Brain pericyte (primary cell): ENCODE results near the gene TARS1.

Experiments used
- DNase-seq: peaks from one replicate; pipeline ENCODE4 v3.0.0-alpha.2; 2012; ENCODE audit warnings: low read depth, low spot score

Gene TARS1

DNA sequence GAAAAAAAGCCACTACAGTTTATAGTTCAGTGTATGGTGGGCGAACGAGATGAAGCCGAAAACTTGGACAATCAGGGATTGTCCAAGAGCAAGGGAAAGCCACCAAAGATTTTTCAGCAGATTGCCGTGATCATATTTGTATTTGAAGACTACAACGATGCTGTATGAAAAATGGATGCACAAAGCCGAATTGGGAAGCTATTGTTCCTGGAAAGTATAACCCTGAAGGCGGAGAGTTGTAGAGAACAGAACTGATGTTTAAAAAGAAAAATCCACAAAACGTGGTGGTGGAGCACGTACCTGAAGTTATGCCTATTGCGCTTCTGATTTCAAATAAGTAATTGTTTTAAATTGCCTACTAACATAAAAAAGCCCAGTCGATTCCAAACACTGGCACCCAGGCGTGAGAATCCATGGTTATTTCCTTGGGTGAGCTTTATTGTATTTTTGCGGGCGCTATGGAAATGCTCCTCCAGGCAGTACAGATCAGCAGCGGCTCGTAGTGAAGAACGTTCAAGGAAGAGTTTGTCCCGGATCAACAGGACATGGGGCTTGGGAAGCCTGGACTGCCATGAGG, 772 bp upstream of the TARS1 start:
- DNase-seq = no peak

- DNase-seq = peak; percentile 7
Observed at GRCh38 chr5:33441241-33442177, 744 bp downstream of the TARS1 start.

DNA sequence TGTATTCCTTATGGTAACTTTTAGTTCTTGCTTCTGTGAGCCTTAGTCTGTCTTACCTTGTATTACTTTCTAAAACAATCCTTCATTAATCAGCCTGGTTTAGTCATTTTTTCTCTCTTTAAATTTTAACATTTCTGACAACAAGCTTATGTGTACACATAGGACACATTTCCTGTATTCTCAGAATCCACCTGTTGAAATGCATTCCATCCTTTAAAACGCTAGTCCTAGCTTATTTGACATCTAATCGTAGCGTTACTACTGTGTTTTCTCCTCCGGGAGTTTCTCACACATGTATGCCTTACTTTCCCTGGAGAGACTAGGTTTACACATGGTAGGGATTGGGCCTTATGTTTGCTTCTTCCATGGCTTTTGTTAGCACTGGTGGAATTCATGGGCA, 3.8 kb downstream of the TARS1 start:
- no peak for DNase-seq

- no peak for DNase-seq
Observed at GRCh38 chr5:33445798-33446197, 5.0 kb downstream of the TARS1 start.

DNA sequence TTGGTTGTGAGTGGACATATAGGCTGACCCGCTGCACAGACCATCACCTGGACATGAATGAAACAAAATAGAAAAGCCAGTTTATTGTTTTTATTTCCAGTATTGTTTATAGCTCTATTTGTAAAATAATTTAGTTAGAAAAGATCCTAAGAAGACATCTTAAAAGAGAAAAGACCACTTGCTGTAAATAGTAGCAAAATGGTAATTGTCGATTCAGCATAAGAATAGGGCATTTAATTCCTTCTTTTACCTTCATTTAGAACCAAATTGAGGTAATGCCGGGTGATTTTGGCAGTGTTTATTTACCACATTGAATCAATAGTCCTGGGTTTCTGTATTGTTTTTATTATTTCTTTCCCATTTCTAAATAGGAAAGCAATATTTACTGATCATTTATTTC, 7.4 kb downstream of the TARS1 start:
- DNase-seq = no peak

DNA sequence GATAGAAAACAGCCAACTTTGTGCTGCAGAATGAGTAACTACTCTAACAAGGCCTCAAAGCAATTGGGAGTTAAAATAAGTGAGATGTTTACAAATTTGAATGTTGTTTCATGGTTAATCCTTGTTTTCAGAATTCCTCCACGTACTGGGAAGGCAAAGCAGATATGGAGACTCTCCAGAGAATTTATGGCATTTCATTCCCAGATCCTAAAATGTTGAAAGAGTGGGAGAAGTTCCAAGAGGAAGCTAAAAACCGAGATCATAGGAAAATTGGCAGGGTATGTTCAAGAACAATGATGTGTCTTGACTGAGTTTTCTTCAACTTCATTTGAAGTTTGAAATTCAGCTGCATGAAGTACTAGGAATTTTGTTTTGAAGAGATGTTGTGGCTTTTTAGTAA, 16.4 kb downstream of the TARS1 start:
- DNase-seq = no peak

- DNase-seq = no peak
Observed at GRCh38 chr5:33457817-33458216, 17.1 kb downstream of the TARS1 start.

DNA sequence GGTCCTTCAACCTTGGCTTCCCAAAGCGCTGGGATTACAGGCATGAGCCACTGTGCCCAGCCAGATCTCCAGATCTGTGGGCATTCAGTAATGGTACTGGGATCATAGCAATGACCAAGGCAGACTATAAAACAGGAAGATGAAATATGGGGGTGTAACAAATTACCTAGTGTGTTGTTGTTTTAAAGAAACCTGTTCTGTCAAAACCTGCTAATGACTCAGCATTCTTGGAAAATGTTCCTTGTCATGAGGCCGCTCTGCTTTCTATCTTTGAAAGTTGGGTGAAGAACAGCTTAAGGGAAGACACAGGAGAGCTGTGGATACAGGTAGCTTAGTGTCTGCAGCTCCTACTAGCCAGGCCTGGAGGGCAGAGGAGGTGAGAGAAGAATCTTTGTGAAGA, 19.4 kb downstream of the TARS1 start:
- no peak for DNase-seq

- DNase-seq = no peak
Observed at GRCh38 chr5:33462456-33462855, 21.7 kb downstream of the TARS1 start.

GRCh38 chr5:33465120-33465519, 24.4 kb downstream of the TARS1 start:
- DNase-seq = no peak

DNA sequence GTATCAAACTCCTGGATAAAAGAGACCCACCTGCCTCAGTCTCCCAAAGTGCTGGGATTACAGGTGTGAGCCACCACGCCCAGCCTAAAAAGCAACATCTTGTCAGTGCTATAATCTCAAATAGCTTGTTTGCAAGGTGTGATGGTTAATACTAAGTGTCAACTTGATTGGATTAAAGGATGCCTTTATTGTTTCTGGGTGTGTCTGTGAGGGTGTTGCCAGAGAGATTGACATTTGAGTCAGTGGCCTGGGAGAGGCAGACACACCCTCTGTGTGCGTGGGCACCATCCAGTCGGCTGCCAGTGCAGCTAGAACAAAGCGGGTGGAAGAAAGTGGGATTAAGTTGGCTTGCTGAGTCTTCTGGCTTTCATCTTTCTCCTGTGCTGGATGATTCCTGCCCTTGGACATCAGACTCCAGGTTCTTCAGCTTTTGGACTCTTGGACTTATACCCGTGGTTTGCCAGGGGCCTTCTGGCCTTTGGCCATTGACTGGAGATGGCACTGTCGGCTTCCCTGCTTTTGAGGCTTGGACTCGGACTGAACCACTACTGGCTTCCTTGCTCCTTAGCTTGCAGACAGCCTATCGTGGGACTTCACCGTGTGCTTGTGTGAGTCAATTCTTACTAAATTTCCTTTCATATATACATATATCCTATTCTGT, 28.1 kb downstream of the TARS1 start:
- DNase-seq = no peak

DNA sequence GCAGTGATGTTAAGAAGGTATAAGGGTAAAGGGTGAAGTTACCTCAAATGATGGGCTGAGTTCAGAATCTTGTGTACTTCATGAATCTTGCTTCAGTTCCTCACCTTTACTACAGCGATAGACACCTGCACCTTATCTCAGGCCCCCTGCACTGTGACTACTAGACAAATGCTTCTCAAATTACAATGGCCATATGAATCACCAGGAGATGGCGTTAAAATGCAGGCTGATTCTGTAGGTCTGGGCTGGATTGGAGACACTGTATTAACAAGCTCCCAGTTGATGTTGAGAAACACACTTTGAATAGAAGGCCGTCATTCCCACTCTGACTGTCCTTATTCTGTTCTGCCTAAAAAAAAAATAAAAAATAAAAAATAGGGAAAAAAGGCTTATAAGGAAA, 29.8 kb downstream of the TARS1 start:
- no peak for DNase-seq

- DNase-seq = no peak
Observed at GRCh38 chr5:33472805-33473409, 32.1 kb downstream of the TARS1 start.

- DNase-seq = no peak
Observed at GRCh38 chr5:33474004-33474403, 33.2 kb downstream of the TARS1 start.

- DNase-seq = no peak
Observed at GRCh38 chr5:33474931-33475499, 34.2 kb downstream of the TARS1 start.

- DNase-seq = no peak
Observed at GRCh38 chr5:33475706-33476105, 34.9 kb downstream of the TARS1 start.

- DNase-seq = no peak
Observed at GRCh38 chr5:33476992-33477391, 36.2 kb downstream of the TARS1 start.

GRCh38 chr5:33477816-33478215, 37.1 kb downstream of the TARS1 start:
- no peak for DNase-seq

GRCh38 chr5:33479311-33479710, 38.5 kb downstream of the TARS1 start:
- DNase-seq = no peak

GRCh38 chr5:33480876-33481275, 40.1 kb downstream of the TARS1 start:
- DNase-seq = no peak

DNA sequence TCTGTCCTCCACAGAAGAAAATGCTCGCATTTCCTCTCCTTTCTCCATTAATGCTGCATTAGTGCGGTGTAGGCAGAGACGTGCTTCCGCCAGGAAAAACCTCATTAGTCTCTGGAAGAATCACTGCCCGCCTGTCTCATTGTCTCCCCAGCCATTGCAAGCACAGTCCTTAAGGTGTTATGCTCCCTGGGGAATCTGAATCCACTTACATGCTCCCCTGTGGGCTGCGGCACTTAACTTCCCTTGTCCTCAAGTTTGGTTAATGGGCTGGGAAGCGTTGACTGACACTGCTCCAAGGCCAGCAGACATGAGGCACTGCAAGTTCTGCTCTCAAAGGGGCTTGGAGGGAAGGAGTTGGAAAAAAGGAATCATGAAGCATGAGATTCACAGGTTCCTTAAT, 41.6 kb downstream of the TARS1 start:
- no peak for DNase-seq

- DNase-seq = no peak
Observed at GRCh38 chr5:33487236-33487635, 46.5 kb downstream of the TARS1 start.
